ENCODE results near the gene SLC12A8.

GRCh38 chr3:125160606-125161371 lies 51.8 kb downstream of the SLC12A8 start:
- no peak for TF ChIP-seq POLR2AphosphoS5 (IDR thresholded peaks at IDR 0.05)
- no peak for TF ChIP-seq CTCF (IDR thresholded peaks at IDR 0.05)

All from stomach (tissue), 4 donors.